WI38 (cell line): ENCODE results near the gene ESAM.

Experiments used
- H3K4me3 ChIP-seq: 2 replicates; pipeline ENCODE4 v1.5.1; 2011; ENCODE audit warnings: low read depth, mild to moderate bottlenecking, control low read depth, low read length
- CTCF ChIP-seq: IDR thresholded peaks from 2 replicates; pipeline ENCODE4 v1.5.1; 2012; ENCODE audit warnings: low read depth, mild to moderate bottlenecking, control low read depth, low read length

The ESAM gene

GRCh38 chr11:124725719-124726105 lies 36.4 kb downstream of the ESAM start:
- no peak for TF ChIP-seq CTCF
- no peak overlapping the region for H3K4me3 ChIP-seq

GRCh38 chr11:124724979-124725718 lies 36.9 kb downstream of the ESAM start:
- H3K4me3 ChIP-seq = no peak overlapping the region
- TF ChIP-seq CTCF = no peak

- H3K4me3 ChIP-seq = no peak overlapping the region
- TF ChIP-seq CTCF = no peak
Observed at GRCh38 chr11:124722176-124722575, 39.9 kb downstream of the ESAM start.

GRCh38 chr11:124719534-124719933 lies 42.6 kb downstream of the ESAM start:
- TF ChIP-seq CTCF = no peak
- no peak overlapping the region for H3K4me3 ChIP-seq

GRCh38 chr11:124718801-124719200 lies 43.3 kb downstream of the ESAM start:
- peak overlapping the region; percentile 53 for H3K4me3 ChIP-seq
- TF ChIP-seq CTCF = no peak

- no peak for TF ChIP-seq CTCF
- H3K4me3 ChIP-seq = peak overlapping the region; percentile 53
Observed at GRCh38 chr11:124717786-124718651, 44.1 kb downstream of the ESAM start.

GRCh38 chr11:124717421-124717785 lies 44.7 kb downstream of the ESAM start:
- H3K4me3 ChIP-seq = peak overlapping the region; percentile 53

More at GRCh38 chr11:124717421-124717785, 44.7 kb downstream of the ESAM start:
- no peak for TF ChIP-seq CTCF
